NCI-H748 (cell line): ENCODE measurements around the gene PYM1.
"Not testable (repeated sequence)": the region's sequence is repeated elsewhere in the genome, so short reads cannot be mapped to it uniquely, and the experiment has no call there.

Source experiments
- DNase-seq: peaks from one replicate; lab custom pipeline; 2025; ENCODE audit not compliant: unreplicated experiment; lab: John Stamatoyannopoulos, UW

The PYM1 gene

GRCh38 chr12:55915482-55915859 is 12.2 kb downstream of the PYM1 start:
- DNase-seq: no peak

- no peak for DNase-seq
Observed at GRCh38 chr12:55912908-55913307, 14.8 kb downstream of the PYM1 start.

- no peak for DNase-seq
Observed at GRCh38 chr12:55909513-55909884, 18.2 kb downstream of the PYM1 start.

GRCh38 chr12:55908726-55909512 is 18.8 kb downstream of the PYM1 start:
- DNase-seq: no peak

GRCh38 chr12:55906056-55906455 is 21.6 kb downstream of the PYM1 start:
- no peak for DNase-seq

- DNase-seq: no peak
Observed at GRCh38 chr12:55901881-55902490, 25.7 kb downstream of the PYM1 start.

- DNase-seq: no peak
Observed at GRCh38 chr12:55899082-55899481, 28.6 kb downstream of the PYM1 start.

- DNase-seq: no peak
Observed at GRCh38 chr12:55893723-55894122, 34.0 kb downstream of the PYM1 start.

- DNase-seq: no peak
Observed at GRCh38 chr12:55891310-55891709, 36.4 kb downstream of the PYM1 start.

- DNase-seq: no peak
Observed at GRCh38 chr12:55885113-55885512, 42.6 kb downstream of the PYM1 start.

- no peak for DNase-seq
Observed at GRCh38 chr12:55877824-55878223, 49.9 kb downstream of the PYM1 start.

- DNase-seq: no peak
Observed at GRCh38 chr12:55875704-55876467, 51.8 kb downstream of the PYM1 start.

- no peak for DNase-seq
Observed at GRCh38 chr12:55874443-55874842, 53.3 kb downstream of the PYM1 start.

GRCh38 chr12:55866454-55867004 is 61.2 kb downstream of the PYM1 start:
- DNase-seq: not testable (repeated sequence)

- no peak for DNase-seq
Observed at GRCh38 chr12:55865327-55865726, 62.4 kb downstream of the PYM1 start.

- not testable (repeated sequence) for DNase-seq
Observed at GRCh38 chr12:55862931-55863330, 64.8 kb downstream of the PYM1 start.

- no peak for DNase-seq
Observed at GRCh38 chr12:55862286-55862685, 65.4 kb downstream of the PYM1 start.

GRCh38 chr12:55861871-55862270 is 65.8 kb downstream of the PYM1 start:
- no peak for DNase-seq

- DNase-seq: no peak
Observed at GRCh38 chr12:55861396-55861795, 66.3 kb downstream of the PYM1 start.

- DNase-seq: no peak
Observed at GRCh38 chr12:55852740-55853139, 75.0 kb downstream of the PYM1 start.
